Stimulated activated CD4-positive, alpha-beta T cell treated with anti-CD3 and anti-CD28 coated beads, Interleukin-4, amount 100 ng/mL, for 48 hours (primary cell): Measurements from ENCODE around the gene SH3TC1.

Experiments
- DNase-seq, 2 donors: peaks; one replicate each; pipeline ENCODE4 v3.0.0-alpha.2; 2020; ENCODE audit warnings: low read depth in 2 of 2

SH3TC1 gene

GRCh38 chr4:8198206-8198905 lies 734 bp upstream of the SH3TC1 start:
- DNase-seq, result no peak

GRCh38 chr4:8199594-8200301 lies 658 bp downstream of the SH3TC1 start:
- peak in 1 of 2 donors; percentile 13 for DNase-seq

- peak in 1 of 2 donors; percentile 18 for DNase-seq
These were observed 1.3 kb downstream of the SH3TC1 start for GRCh38 chr4:8200302-8200975.

- peak in 1 of 2 donors; percentile 31 for DNase-seq
These were observed 2.3 kb downstream of the SH3TC1 start for GRCh38 chr4:8201321-8201781.

- DNase-seq, result no peak
These were observed 3.3 kb downstream of the SH3TC1 start for GRCh38 chr4:8202108-8203051.

- DNase-seq, result no peak
These were observed 3.9 kb downstream of the SH3TC1 start for GRCh38 chr4:8203052-8203401.

GRCh38 chr4:8203817-8204216 lies 4.7 kb downstream of the SH3TC1 start:
- DNase-seq, result no peak

- no peak for DNase-seq
These were observed 5.6 kb downstream of the SH3TC1 start for GRCh38 chr4:8204576-8205227.

GRCh38 chr4:8205241-8205707 lies 6.2 kb downstream of the SH3TC1 start:
- DNase-seq, result no peak

- no peak for DNase-seq
These were observed 6.9 kb downstream of the SH3TC1 start for GRCh38 chr4:8205749-8206611.

- DNase-seq, result no peak
These were observed 8.2 kb downstream of the SH3TC1 start for GRCh38 chr4:8207314-8207713.

- DNase-seq, result no peak
These were observed 9.5 kb downstream of the SH3TC1 start for GRCh38 chr4:8208565-8208964.

- DNase-seq, result no peak
These were observed 10.2 kb downstream of the SH3TC1 start for GRCh38 chr4:8209181-8209874.

GRCh38 chr4:8210010-8210409 lies 10.9 kb downstream of the SH3TC1 start:
- DNase-seq, result no peak

GRCh38 chr4:8210616-8211015 lies 11.5 kb downstream of the SH3TC1 start:
- no peak for DNase-seq

GRCh38 chr4:8211251-8211650 lies 12.2 kb downstream of the SH3TC1 start:
- no peak for DNase-seq

GRCh38 chr4:8211737-8212581 lies 12.9 kb downstream of the SH3TC1 start:
- no peak for DNase-seq

- no peak for DNase-seq
These were observed 13.5 kb downstream of the SH3TC1 start for GRCh38 chr4:8212622-8213021.

- DNase-seq, result no peak
These were observed 14.0 kb downstream of the SH3TC1 start for GRCh38 chr4:8213121-8213520.
